Neural crest cell (in vitro differentiated cells): ENCODE measurements around the gene IFITM2. TPM values are rescaled to one million over a fixed set of nuclear protein-coding genes. Genes with fewer than 3 reads are reported as not detected.
A peak's percentile ranks its signal among the peaks of the same experiment; 100 is the strongest.

Experiments
- DNase-seq: peaks from one replicate; pipeline ENCODE4 v3.0.0; 2021; ENCODE audit warnings: low read depth, mixed read lengths, low spot score
- H3K27ac Mint-ChIP-seq: one replicate; pipeline ENCODE4 v1.8.0; 2021; ENCODE audit warnings: mild to moderate bottlenecking, mixed read lengths; ENCODE audit not compliant: unreplicated experiment
- H3K27me3 Mint-ChIP-seq: 2 replicates; pipeline ENCODE4 v1.8.0; 2021; ENCODE audit warnings: low read depth, mild to moderate bottlenecking, mixed read lengths
- H3K36me3 Mint-ChIP-seq: 2 replicates; pipeline ENCODE4 v1.8.0; 2021; ENCODE audit warnings: low read depth, mild to moderate bottlenecking, mixed read lengths
- H3K4me1 Mint-ChIP-seq: 2 replicates; pipeline ENCODE4 v1.8.0; 2021; ENCODE audit warnings: mixed read lengths
- H3K4me3 Mint-ChIP-seq: one replicate; pipeline ENCODE4 v1.8.0; 2021; ENCODE audit warnings: mild to moderate bottlenecking, mixed read lengths
- H3K9me3 Mint-ChIP-seq: 2 replicates; pipeline ENCODE4 v1.8.0; 2021; ENCODE audit warnings: mixed read lengths
- total RNA-seq: library from RNA; stranded (reverse); gene quantifications from 2 replicates; pipeline ENCODE4 v1.2.1, GENCODE V29; 2021
- TF ChIP-seq, protein P1 (sequence below): fragments of 200-600 bp; sonication (generic); conservative IDR thresholded peaks from 2 replicates; pipeline ENCODE4 v1.5.0; 2021; ENCODE audit warnings: antibody characterized with exemption, mild to moderate bottlenecking

Gene IFITM2
- total RNA-seq, 1 donor from 2014 or later = 55.0 TPM

DNA sequence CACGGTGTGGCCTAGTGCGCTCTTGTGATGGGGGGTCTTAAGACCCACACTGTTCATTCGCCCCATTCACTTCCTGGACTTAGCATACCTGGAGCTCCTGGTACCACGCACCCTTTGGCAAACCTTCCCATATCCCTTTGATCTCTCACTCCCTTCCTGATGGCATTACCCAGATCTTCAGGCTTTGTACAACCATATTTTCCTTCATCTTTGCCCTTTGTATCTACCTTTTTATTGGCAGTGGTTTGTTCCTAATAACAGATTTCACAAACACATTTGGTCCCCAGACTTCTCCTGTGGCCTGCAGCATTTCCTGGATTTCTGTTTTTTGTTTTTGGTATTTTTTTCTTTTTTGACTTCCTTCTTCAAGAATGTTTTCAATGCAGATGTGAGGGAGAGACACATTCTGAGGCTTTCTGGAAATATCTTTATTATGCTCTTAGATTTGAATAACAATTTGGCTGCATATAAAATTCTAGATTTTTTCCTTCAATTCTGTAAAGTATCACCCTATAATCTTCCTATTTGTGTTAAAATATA is 29.1 kb downstream of the IFITM2 start:
- no peaks in the 10 kb centered on the region for H3K9me3 Mint-ChIP-seq
- DNase-seq = no peak
- H3K4me3 Mint-ChIP-seq = no peak overlapping the region
- H3K27me3 Mint-ChIP-seq = no peaks in the 10 kb centered on the region
- TF ChIP-seq, protein P1, sequence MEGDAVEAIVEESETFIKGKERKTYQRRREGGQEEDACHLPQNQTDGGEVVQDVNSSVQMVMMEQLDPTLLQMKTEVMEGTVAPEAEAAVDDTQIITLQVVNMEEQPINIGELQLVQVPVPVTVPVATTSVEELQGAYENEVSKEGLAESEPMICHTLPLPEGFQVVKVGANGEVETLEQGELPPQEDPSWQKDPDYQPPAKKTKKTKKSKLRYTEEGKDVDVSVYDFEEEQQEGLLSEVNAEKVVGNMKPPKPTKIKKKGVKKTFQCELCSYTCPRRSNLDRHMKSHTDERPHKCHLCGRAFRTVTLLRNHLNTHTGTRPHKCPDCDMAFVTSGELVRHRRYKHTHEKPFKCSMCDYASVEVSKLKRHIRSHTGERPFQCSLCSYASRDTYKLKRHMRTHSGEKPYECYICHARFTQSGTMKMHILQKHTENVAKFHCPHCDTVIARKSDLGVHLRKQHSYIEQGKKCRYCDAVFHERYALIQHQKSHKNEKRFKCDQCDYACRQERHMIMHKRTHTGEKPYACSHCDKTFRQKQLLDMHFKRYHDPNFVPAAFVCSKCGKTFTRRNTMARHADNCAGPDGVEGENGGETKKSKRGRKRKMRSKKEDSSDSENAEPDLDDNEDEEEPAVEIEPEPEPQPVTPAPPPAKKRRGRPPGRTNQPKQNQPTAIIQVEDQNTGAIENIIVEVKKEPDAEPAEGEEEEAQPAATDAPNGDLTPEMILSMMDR = no peak
- H3K4me1 Mint-ChIP-seq = peaks cover 51% of the 10 kb centered on the region
- H3K36me3 Mint-ChIP-seq = no peaks in the 10 kb centered on the region
- no peak overlapping the region for H3K27ac Mint-ChIP-seq

DNA sequence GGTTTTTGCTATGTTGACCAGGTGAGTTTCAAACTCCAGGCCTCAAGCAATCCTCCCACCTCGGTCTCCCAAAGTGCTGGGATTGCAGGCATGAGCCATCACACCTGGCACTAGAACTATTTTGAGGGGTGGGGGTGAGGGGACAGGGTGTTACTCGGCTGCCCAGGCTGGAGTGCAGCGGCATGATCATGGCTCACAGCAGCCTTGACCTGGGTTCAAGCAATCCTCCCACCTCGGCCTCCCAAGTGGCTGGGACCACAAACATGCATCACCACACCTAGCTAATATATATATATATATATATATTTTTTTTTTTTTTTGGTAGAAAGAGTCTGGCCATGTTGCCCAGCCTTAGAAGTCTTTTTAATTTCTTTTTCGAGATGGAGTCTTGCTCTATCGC is 30.1 kb downstream of the IFITM2 start:
- no peak for DNase-seq
- H3K27ac Mint-ChIP-seq = no peak overlapping the region
- peaks cover 58% of the 10 kb centered on the region for H3K4me1 Mint-ChIP-seq
- TF ChIP-seq, protein P1 = no peak
- H3K9me3 Mint-ChIP-seq = no peaks in the 10 kb centered on the region
- no peaks in the 10 kb centered on the region for H3K36me3 Mint-ChIP-seq
- no peak overlapping the region for H3K4me3 Mint-ChIP-seq
- no peaks in the 10 kb centered on the region for H3K27me3 Mint-ChIP-seq

DNA sequence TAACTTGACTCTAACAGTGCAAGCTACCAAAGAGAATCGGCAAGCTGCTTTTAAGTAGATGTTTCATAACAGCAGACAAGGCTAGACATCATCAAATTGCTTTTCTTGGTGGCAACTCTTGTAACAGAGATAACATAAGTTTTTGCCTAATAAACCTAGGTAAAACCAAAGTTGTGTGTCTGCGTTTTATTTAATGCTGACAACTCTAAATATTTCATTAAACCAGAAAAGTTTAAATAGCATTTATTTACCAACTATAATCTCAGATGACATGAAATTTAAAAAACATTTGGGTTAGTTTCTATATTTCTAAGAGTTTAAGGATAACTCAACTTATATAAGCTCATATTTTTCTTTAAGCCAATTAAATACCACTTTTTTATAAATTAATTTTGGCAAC is 32.3 kb downstream of the IFITM2 start:
- no peak for DNase-seq
- TF ChIP-seq, protein P1 = no peak
- no peaks in the 10 kb centered on the region for H3K36me3 Mint-ChIP-seq
- no peaks in the 10 kb centered on the region for H3K27me3 Mint-ChIP-seq
- H3K27ac Mint-ChIP-seq = no peak overlapping the region
- no peaks in the 10 kb centered on the region for H3K9me3 Mint-ChIP-seq
- H3K4me3 Mint-ChIP-seq = no peak overlapping the region
- H3K4me1 Mint-ChIP-seq = peaks cover 41% of the 10 kb centered on the region

DNA sequence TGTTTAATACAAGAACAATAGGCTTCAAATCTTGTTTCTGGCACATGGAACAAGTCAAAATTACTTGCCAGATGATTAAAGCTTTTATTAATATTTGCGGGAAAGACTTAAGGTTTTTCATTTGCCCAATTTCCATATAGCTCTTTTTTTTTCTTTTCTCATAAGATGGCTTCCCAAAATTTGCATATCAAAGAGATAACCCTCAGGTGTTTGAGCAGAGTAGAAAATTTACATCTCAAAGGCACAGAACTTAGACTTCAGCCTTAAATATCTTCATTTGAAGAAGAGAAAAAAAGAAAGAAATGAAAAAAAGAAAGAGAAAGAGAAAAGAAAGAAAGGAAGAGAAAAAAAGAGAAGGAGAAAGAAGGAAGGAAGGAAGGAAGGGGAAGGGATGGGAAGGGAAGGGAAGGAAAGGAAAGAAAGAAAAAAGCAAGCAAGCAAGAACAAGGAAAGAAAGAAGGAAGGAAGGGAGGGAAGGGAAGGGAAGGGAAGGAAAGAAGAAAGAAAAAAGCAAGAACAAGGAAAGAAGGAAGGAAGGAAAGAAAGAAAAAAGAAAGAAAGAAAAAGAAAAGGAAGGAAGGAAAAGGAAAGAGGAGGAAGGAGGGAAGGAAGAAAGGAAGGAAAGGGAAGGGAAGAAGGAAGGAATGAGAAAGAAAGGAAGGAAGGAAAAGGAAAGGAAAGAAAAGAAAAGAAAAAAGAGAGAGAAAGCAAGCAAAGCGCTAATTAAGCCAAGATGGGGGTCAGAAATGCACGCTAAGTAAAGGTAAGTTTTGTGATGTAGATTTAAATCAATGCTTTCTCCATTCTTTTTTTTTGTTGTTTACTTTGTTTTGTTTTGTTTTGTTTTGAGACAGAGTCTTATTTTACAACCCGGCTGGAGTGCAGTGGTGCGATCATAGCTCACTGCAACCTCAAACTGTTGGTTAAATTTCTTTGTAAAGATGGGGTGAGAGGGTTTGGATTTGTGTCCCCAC is 33.2 kb downstream of the IFITM2 start:
- H3K4me3 Mint-ChIP-seq = no peak overlapping the region

DNA sequence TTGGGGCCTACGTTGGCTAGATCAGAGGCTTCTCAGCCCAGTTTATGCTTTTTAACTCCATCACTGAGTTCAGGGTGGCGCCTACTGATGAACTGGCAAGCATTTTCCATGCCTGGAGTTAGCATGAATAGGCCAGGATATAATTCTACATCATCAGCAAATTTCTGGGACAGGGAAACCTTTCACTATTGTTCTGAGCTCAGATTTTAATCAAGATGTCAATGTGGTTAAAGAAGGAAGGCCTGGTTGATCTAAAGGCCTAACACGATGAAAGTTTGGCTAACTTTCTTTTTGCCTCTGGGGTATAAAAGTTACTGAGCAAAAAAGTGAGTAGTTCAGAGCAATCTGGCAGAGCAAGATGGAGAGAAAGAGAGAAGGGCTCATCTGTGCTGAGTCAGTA is 34.7 kb downstream of the IFITM2 start:
- TF ChIP-seq, protein P1 = no peak
- Mint-ChIP-seq H3K4me3 (no peak overlapping the region), H3K27me3 (no peaks in the 10 kb centered on the region), H3K27ac (peak overlapping the region; percentile 29), H3K4me1 (peaks cover 23% of the 10 kb centered on the region), H3K36me3 (no peaks in the 10 kb centered on the region), H3K9me3 (no peaks in the 10 kb centered on the region)
- no peak for DNase-seq

More for the DNA sequence above, 33.2 kb downstream of the IFITM2 start:
- Mint-ChIP-seq H3K4me1 (peaks cover 34% of the 10 kb centered on the region), H3K27ac (peak overlapping the region; percentile 62), H3K9me3 (no peaks in the 10 kb centered on the region), H3K36me3 (no peaks in the 10 kb centered on the region), H3K27me3 (no peaks in the 10 kb centered on the region)
- DNase-seq = no peak
- TF ChIP-seq, protein P1 = no peak
